ENCODE data around the gene MAT2B.
"Not testable (repeated sequence)": the region's sequence is repeated elsewhere in the genome, so short reads cannot be mapped to it uniquely, and the experiment has no call there.

MAT2B gene

DNA sequence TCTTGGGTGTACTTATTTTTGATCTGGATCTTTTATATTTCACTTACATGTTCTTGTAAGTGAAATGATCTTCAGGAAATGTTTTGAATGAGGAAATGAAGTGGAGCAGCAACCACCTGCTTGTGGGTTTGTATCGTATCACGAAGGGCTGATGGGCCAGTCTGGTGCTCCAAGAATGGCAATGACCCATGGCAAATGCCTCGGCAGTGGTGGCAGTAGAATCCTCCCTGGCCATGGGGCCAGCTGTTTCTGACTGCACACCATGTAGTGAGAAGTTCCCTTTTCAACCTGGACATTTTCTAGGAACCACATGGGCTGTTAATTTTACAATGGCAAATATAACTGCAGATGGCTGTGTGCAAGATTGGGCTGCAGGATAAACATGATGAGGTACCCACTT, 29.9 kb downstream of the MAT2B start:
- no peak overlapping the region for H3K27ac ChIP-seq (replicated peaks)
- H3K27me3 ChIP-seq (ENCODE audit: insufficient read depth, poor library complexity, severe bottlenecking) = no peaks in the 10 kb centered on the region
- no peak overlapping the region for H3K4me3 ChIP-seq (replicated peaks; ENCODE audit: insufficient read depth, low read length)
- TF ChIP-seq, protein P1, sequence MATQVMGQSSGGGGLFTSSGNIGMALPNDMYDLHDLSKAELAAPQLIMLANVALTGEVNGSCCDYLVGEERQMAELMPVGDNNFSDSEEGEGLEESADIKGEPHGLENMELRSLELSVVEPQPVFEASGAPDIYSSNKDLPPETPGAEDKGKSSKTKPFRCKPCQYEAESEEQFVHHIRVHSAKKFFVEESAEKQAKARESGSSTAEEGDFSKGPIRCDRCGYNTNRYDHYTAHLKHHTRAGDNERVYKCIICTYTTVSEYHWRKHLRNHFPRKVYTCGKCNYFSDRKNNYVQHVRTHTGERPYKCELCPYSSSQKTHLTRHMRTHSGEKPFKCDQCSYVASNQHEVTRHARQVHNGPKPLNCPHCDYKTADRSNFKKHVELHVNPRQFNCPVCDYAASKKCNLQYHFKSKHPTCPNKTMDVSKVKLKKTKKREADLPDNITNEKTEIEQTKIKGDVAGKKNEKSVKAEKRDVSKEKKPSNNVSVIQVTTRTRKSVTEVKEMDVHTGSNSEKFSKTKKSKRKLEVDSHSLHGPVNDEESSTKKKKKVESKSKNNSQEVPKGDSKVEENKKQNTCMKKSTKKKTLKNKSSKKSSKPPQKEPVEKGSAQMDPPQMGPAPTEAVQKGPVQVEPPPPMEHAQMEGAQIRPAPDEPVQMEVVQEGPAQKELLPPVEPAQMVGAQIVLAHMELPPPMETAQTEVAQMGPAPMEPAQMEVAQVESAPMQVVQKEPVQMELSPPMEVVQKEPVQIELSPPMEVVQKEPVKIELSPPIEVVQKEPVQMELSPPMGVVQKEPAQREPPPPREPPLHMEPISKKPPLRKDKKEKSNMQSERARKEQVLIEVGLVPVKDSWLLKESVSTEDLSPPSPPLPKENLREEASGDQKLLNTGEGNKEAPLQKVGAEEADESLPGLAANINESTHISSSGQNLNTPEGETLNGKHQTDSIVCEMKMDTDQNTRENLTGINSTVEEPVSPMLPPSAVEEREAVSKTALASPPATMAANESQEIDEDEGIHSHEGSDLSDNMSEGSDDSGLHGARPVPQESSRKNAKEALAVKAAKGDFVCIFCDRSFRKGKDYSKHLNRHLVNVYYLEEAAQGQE (IDR thresholded peaks at IDR 0.05; ENCODE audit: insufficient replicate concordance, low read depth) = no peak
- TF ChIP-seq SPI1 (IDR thresholded peaks at IDR 0.05; ENCODE audit: borderline replicate concordance, low read depth) = no peak
- TF ChIP-seq, protein P2, sequence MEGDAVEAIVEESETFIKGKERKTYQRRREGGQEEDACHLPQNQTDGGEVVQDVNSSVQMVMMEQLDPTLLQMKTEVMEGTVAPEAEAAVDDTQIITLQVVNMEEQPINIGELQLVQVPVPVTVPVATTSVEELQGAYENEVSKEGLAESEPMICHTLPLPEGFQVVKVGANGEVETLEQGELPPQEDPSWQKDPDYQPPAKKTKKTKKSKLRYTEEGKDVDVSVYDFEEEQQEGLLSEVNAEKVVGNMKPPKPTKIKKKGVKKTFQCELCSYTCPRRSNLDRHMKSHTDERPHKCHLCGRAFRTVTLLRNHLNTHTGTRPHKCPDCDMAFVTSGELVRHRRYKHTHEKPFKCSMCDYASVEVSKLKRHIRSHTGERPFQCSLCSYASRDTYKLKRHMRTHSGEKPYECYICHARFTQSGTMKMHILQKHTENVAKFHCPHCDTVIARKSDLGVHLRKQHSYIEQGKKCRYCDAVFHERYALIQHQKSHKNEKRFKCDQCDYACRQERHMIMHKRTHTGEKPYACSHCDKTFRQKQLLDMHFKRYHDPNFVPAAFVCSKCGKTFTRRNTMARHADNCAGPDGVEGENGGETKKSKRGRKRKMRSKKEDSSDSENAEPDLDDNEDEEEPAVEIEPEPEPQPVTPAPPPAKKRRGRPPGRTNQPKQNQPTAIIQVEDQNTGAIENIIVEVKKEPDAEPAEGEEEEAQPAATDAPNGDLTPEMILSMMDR (IDR thresholded peaks at IDR 0.05; ENCODE audit: insufficient read depth, low read length) = no peak
- TF ChIP-seq GABPA (IDR thresholded peaks at IDR 0.05; ENCODE audit: low read depth) = no peak
- no peak for TF ChIP-seq POLR2AphosphoS5 (IDR thresholded peaks at IDR 0.05; ENCODE audit: low read depth)
- no peak for DNase-seq (ENCODE audit: low read depth in 1 of 2, low spot score in 1 of 2)

DNA sequence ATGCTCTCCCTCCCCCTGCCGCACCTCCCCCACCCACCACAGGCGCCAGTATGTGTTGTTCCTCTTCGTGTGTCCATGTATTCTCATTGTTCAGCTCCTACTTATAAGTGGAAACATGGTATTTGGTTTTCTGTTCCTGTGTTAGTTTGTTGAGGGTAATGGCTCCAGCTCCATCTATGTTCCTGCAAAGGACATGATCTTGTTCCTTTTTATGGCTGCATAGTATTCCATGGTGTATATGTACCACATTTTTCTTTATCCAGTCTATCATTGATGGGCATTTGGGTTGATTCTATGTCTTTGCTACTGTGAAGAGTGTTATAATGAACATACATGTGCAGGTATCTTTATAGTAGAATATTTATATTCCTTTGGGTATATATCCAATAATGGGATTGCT, 31.0 kb downstream of the MAT2B start:
- H3K27me3 ChIP-seq (ENCODE audit: insufficient read depth, poor library complexity, severe bottlenecking); DNase-seq (ENCODE audit: low read depth in 1 of 2, low spot score in 1 of 2): not testable (repeated sequence)

DNA sequence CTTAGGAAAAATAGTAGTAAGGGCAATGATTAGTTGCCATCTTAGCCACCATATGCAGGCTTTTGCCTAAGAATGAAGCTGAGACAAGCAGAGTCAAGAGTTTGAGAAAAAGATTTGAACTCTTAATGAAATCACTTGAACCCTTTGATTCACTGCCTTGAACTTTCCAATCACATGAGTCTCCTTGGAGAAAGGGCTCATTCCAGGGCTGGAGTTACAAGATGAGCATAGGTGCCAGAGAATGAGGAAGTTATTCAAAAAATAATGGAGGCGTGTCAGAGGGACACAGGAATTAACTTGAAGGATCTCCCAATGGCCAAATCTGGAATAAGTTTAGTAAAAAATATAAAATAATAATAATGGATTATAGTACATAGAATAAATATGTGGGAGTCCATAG, 35.3 kb downstream of the MAT2B start:
- no peaks in the 10 kb centered on the region for H3K27me3 ChIP-seq (ENCODE audit: insufficient read depth, poor library complexity, severe bottlenecking)
- no peak for DNase-seq (ENCODE audit: low read depth in 1 of 2, low spot score in 1 of 2)
- no peak overlapping the region for H3K27ac ChIP-seq (replicated peaks)
- H3K4me3 ChIP-seq (replicated peaks; ENCODE audit: insufficient read depth, low read length) = no peak overlapping the region
- TF ChIP-seq SPI1 (IDR thresholded peaks at IDR 0.05; ENCODE audit: borderline replicate concordance, low read depth) (no peak), GABPA (IDR thresholded peaks at IDR 0.05; ENCODE audit: low read depth) (no peak)
- TF ChIP-seq, protein P2 (IDR thresholded peaks at IDR 0.05; ENCODE audit: insufficient read depth, low read length) = no peak

More for the DNA sequence above, 31.0 kb downstream of the MAT2B start:
- H3K4me3 ChIP-seq (replicated peaks; ENCODE audit: insufficient read depth, low read length); H3K27ac ChIP-seq (replicated peaks): not testable (repeated sequence)

DNA sequence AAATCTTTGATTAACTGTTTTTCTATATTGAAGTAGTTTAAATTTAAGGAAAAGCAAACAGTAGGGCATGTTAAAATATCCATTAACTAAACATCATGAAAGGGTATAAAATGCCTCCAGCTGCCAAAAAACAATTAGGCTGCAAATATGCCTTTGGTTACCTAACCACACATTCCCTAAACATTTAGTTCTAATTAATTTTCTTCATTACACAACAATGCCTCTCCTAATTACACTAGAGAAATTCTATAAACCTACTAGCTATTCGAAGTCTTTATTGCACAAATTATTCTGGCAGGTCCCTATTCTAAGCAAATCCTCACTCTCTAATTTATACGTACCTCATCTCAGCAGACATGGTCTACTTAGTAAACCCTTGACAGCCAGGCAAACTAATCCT, 37.4 kb downstream of the MAT2B start:
- no peak for TF ChIP-seq GABPA (IDR thresholded peaks at IDR 0.05; ENCODE audit: low read depth)
- TF ChIP-seq, protein P1 (IDR thresholded peaks at IDR 0.05; ENCODE audit: insufficient replicate concordance, low read depth) = no peak
- TF ChIP-seq, protein P2 (IDR thresholded peaks at IDR 0.05; ENCODE audit: insufficient read depth, low read length) = no peak
- no peak for TF ChIP-seq POLR2AphosphoS5 (IDR thresholded peaks at IDR 0.05; ENCODE audit: low read depth)
- TF ChIP-seq SPI1 (IDR thresholded peaks at IDR 0.05; ENCODE audit: borderline replicate concordance, low read depth) = no peak
- Histone ChIP-seq H3K27me3 (ENCODE audit: insufficient read depth, poor library complexity, severe bottlenecking) (no peaks in the 10 kb centered on the region), H3K4me3 (replicated peaks; ENCODE audit: insufficient read depth, low read length) (no peak overlapping the region), H3K27ac (replicated peaks) (no peak overlapping the region)
- no peak for DNase-seq (ENCODE audit: low read depth in 1 of 2, low spot score in 1 of 2)

Data from HL-60 (cell line).